ENCODE results near the gene PARVA. TPM values are rescaled to one million over a fixed set of nuclear protein-coding genes. Genes with fewer than 3 reads are reported as not detected.

PARVA gene
- polyA plus RNA-seq, 3 donors: not detected

- Mint-ChIP-seq H3K27ac (peak overlapping the region in 1 of 7 donors; percentile 26), H3K27me3 (ENCODE audit: low read depth in 3 of 3) (peaks cover 0 to 6% (median 2%) of the 10 kb centered on the region in 3 donors), H3K4me1 (no peaks in the 10 kb centered on the region), H3K36me3 (no peaks in the 10 kb centered on the region), H3K4me3 (no peak overlapping the region), H3K9me3 (no peaks in the 10 kb centered on the region)
- H3K4me2 ChIP-seq (replicated peaks; ENCODE audit: extremely low read depth, low read length, poor library complexity, severe bottlenecking): no peak overlapping the region
- H3K27ac ChIP-seq (ENCODE audit: low read depth in 1 of 2, low read length in 2 of 2): no peak overlapping the region
- no peaks in the 10 kb centered on the region for H3K9me3 ChIP-seq (replicated peaks in 1 of 2; ENCODE audit: control insufficient read depth in 1 of 2, insufficient read depth in 1 of 2, low read length in 2 of 2)
- H3K9ac ChIP-seq (ENCODE audit: insufficient read depth, low read length, poor library complexity, severe bottlenecking): no peak overlapping the region
- 90% methylated on average over 3 of the region's 9 CpGs for WGBS (ENCODE audit: insufficient coverage)
- H3K27me3 ChIP-seq (ENCODE audit: control insufficient read depth in 2 of 2, insufficient read depth in 2 of 2, low read length in 2 of 2): no peaks in the 10 kb centered on the region
- no peak overlapping the region for H3K4me3 ChIP-seq (replicated peaks in 1 of 3; ENCODE audit: low read depth in 2 of 3, low read length in 3 of 3)
- H3K4me1 ChIP-seq (ENCODE audit: control insufficient read depth in 1 of 2, insufficient read depth in 2 of 2, low read length in 2 of 2): no peaks in the 10 kb centered on the region
- H3K36me3 ChIP-seq (replicated peaks in 1 of 2; ENCODE audit: control insufficient read depth in 1 of 2, insufficient read depth in 2 of 2, low read length in 2 of 2): no peaks in the 10 kb centered on the region
- no peaks in the 10 kb centered on the region for H4K20me1 ChIP-seq (ENCODE audit: insufficient read depth, low read length)
- intact Hi-C loops (cut with micrococcal nuclease): no loop called here
- no peak for TF ChIP-seq CTCF (IDR thresholded peaks at IDR 0.05)
- H3K79me2 ChIP-seq (ENCODE audit: insufficient read depth, low read length): no peaks in the 10 kb centered on the region
- DNase-seq: no peak
- H2AFZ ChIP-seq (ENCODE audit: insufficient read depth, low read depth, low read length, poor library complexity, severe bottlenecking): no peak overlapping the region
Measured at GRCh38 chr11:12541583-12542151, 164.3 kb downstream of the PARVA start.

GRCh38 chr11:12542186-12542935 lies 165.0 kb downstream of the PARVA start:
- Histone ChIP-seq H2AFZ (ENCODE audit: insufficient read depth, low read depth, low read length, poor library complexity, severe bottlenecking) (no peak overlapping the region), H4K20me1 (ENCODE audit: insufficient read depth, low read length) (no peaks in the 10 kb centered on the region), H3K9me3 (replicated peaks in 1 of 2; ENCODE audit: control insufficient read depth in 1 of 2, insufficient read depth in 1 of 2, low read length in 2 of 2) (no peaks in the 10 kb centered on the region), H3K4me1 (ENCODE audit: control insufficient read depth in 1 of 2, insufficient read depth in 2 of 2, low read length in 2 of 2) (no peaks in the 10 kb centered on the region), H3K4me2 (replicated peaks; ENCODE audit: extremely low read depth, low read length, poor library complexity, severe bottlenecking) (no peak overlapping the region), H3K4me3 (replicated peaks in 1 of 3; ENCODE audit: low read depth in 2 of 3, low read length in 3 of 3) (no peak overlapping the region), H3K79me2 (ENCODE audit: insufficient read depth, low read length) (no peaks in the 10 kb centered on the region), H3K27me3 (ENCODE audit: control insufficient read depth in 2 of 2, insufficient read depth in 2 of 2, low read length in 2 of 2) (no peaks in the 10 kb centered on the region), H3K27ac (ENCODE audit: low read depth in 1 of 2, low read length in 2 of 2) (no peak overlapping the region), H3K9ac (ENCODE audit: insufficient read depth, low read length, poor library complexity, severe bottlenecking) (no peak overlapping the region), H3K36me3 (replicated peaks in 1 of 2; ENCODE audit: control insufficient read depth in 1 of 2, insufficient read depth in 2 of 2, low read length in 2 of 2) (no peaks in the 10 kb centered on the region)
- no peak for TF ChIP-seq CTCF (IDR thresholded peaks at IDR 0.05)
- Mint-ChIP-seq H3K36me3 (no peaks in the 10 kb centered on the region), H3K27ac (no peak overlapping the region), H3K9me3 (peaks cover 0 to 4% (median 0%) of the 10 kb centered on the region in 7 donors), H3K4me3 (no peak overlapping the region), H3K4me1 (no peaks in the 10 kb centered on the region), H3K27me3 (ENCODE audit: low read depth in 3 of 3) (peaks cover 0 to 3% (median 2%) of the 10 kb centered on the region in 3 donors)
- DNase-seq: no peak
- 73% methylated on average over 9 of the region's 10 CpGs for WGBS (ENCODE audit: insufficient coverage)
- intact Hi-C loops (cut with micrococcal nuclease): no loop called here
